Transverse colon (tissue), 4 donors: Measurements from ENCODE around the gene BCAM. TPM values are rescaled to one million over a fixed set of nuclear protein-coding genes. Genes with fewer than 3 reads are reported as not detected.

Source experiments
- DNase-seq: peaks from one replicate; pipeline ENCODE4 v3.0.0-alpha.2; 2019
- H3K27ac ChIP-seq, 4 donors: fragments of 200-600 bp; sonication (generic); 2 replicates each; pipeline ENCODE4 v1.5.1; 2016 to 2018; ENCODE audit warnings: inconsistent platforms in 4 of 4
- H3K27me3 ChIP-seq: fragments of 200-600 bp; sonication (generic); 2 replicates; pipeline ENCODE4 v1.5.1; 2017; ENCODE audit warnings: inconsistent platforms
- H3K36me3 ChIP-seq, 4 donors: fragments of 200-600 bp; sonication (generic); 2 replicates each; pipeline ENCODE4 v1.5.1; 2017 to 2019; ENCODE audit warnings: inconsistent platforms in 4 of 4
- H3K4me1 ChIP-seq, 4 donors: fragments of 200-600 bp; sonication (generic); 2 replicates each; pipeline ENCODE4 v1.5.1; 2017 to 2020; ENCODE audit warnings: inconsistent platforms in 4 of 4
- H3K4me3 ChIP-seq, 4 donors: fragments of 200-600 bp; sonication (generic); 1 replicate in 1 of 4; 2 replicates in 3 of 4; pipeline versions ENCODE4 v1.5.1 to v1.6.1; 2017 to 2019; ENCODE audit warnings: inconsistent platforms in 4 of 4
- H3K9me3 ChIP-seq, 2 donors: fragments of 200-600 bp; sonication (generic); 2 replicates each; pipeline ENCODE4 v1.5.1; 2017 to 2019; ENCODE audit warnings: inconsistent platforms in 2 of 2
- EP300 ChIP-seq: sonication (generic); formaldehyde crosslinking; IDR thresholded peaks from one replicate; pipeline ENCODE4 v1.6.1; 2017; ENCODE audit warnings: antibody characterized with exemption, low read depth
- POLR2A ChIP-seq: fragments of 450-650 bp; IDR thresholded peaks from one replicate; pipeline ENCODE4 v1.6.1; 2016; ENCODE audit warnings: antibody characterized with exemption, mild to moderate bottlenecking, moderate library complexity
- POLR2AphosphoS5 ChIP-seq, 3 donors: sonication (generic); formaldehyde crosslinking; IDR thresholded peaks; one replicate each; pipeline ENCODE4 v1.6.1; 2016; ENCODE audit warnings: antibody characterized with exemption in 3 of 3
- WGBS, 2 donors: methylation state at CpG; one replicate each; pipeline ENCODE4 v1.1.5; 2018; ENCODE audit warnings: low coverage in 1 of 2; 5-methylcytosine and 5-hydroxymethylcytosine counted together
- in situ Hi-C, 4 donors: fragments of 200-750 bp; cut with MboI; loops; one replicate each; pipeline versions ENCODE4 v1.15.0 to v1.15.1; 2017; ENCODE audit warnings: low sequenced_read_pairs in 3 of 4, low pct_ligation_motif_present in 1 of 4, low pct_unique_long_range_greater_than_20kb in 1 of 4
- intact Hi-C: fragments of 100-400 bp; cut with DNase I; formaldehyde crosslinking; loops from one replicate; pipeline ENCODE4 v1.15.1; 2023; ENCODE audit warnings: low total_unique reads
- total RNA-seq, 4 donors: library from RNA; depleted of rRNA; stranded (reverse); fragments of >200 nt; gene quantifications; one replicate each; pipeline ENCODE4 v1.1.0, GENCODE V29; 2016
- TF ChIP-seq, protein P1 (sequence below), 5 experiments: fragments of 200-600 bp in 3 of 5; fragments of 450-650 bp in 2 of 5; sonication (generic) in 3 of 5; IDR thresholded peaks; 1 replicate in 2 of 5; 2 replicates in 3 of 5; pipeline ENCODE4 v1.5.1; 2016 to 2017; ENCODE audit warnings: antibody characterized with exemption in 5 of 5, inconsistent platforms in 3 of 5, mild to moderate bottlenecking in 2 of 5, moderate library complexity in 1 of 5

Gene BCAM
- total RNA-seq, 4 donors from 2014 or later, result 7.9 to 95.1 (median 23.1) TPM

DNA sequence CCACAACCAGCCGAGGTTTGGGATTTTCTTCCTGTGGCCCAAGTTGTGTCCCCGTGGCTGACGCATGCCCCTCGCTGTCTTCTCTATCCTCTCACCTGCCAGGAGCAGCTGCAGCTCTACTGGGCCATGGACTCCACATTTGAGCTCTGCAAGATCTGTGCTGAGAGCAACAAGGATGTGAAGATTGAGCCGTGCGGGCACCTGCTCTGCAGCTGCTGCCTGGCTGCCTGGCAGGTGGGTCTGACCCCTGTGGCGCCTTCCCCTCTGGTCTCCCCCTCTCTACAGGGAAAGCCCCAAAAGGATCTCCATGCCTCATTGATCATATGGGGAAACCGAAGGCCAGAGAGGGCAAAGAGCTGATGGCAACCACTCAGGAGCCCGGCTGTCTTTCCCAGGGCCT, 16.6 kb upstream of the BCAM start:
- H3K4me3 ChIP-seq, result no peak overlapping the region
- H3K27me3 ChIP-seq, result no peaks in the 10 kb centered on the region
- WGBS, 2 donors, result 83% methylated on average over 9 of the region's 9 CpGs; no CpG with 5 or more reads in 1 of the 2 donors
- H3K27ac ChIP-seq, result no peak overlapping the region
- intact Hi-C loops (no loop called here), in situ Hi-C loops (loop anchor here in 1 of 4 donors (25.0 kb wide), 1 partner anchor 205 kb away; no protein-coding TSS in a partner anchor)
- TF ChIP-seq POLR2A (no peak), EP300 (no peak), POLR2AphosphoS5 (IDR thresholded peaks at IDR 0.05) (no peak)
- TF ChIP-seq, protein P1, sequence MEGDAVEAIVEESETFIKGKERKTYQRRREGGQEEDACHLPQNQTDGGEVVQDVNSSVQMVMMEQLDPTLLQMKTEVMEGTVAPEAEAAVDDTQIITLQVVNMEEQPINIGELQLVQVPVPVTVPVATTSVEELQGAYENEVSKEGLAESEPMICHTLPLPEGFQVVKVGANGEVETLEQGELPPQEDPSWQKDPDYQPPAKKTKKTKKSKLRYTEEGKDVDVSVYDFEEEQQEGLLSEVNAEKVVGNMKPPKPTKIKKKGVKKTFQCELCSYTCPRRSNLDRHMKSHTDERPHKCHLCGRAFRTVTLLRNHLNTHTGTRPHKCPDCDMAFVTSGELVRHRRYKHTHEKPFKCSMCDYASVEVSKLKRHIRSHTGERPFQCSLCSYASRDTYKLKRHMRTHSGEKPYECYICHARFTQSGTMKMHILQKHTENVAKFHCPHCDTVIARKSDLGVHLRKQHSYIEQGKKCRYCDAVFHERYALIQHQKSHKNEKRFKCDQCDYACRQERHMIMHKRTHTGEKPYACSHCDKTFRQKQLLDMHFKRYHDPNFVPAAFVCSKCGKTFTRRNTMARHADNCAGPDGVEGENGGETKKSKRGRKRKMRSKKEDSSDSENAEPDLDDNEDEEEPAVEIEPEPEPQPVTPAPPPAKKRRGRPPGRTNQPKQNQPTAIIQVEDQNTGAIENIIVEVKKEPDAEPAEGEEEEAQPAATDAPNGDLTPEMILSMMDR (IDR thresholded peaks at IDR 0.05), result no peak
- H3K36me3 ChIP-seq, result peaks cover 0 to 5% (median 0%) of the 10 kb centered on the region in 4 donors
- no peak for DNase-seq
- H3K9me3 ChIP-seq, result no peaks in the 10 kb centered on the region
- H3K4me1 ChIP-seq, result peaks cover 0 to 6% (median 0%) of the 10 kb centered on the region in 4 donors

DNA sequence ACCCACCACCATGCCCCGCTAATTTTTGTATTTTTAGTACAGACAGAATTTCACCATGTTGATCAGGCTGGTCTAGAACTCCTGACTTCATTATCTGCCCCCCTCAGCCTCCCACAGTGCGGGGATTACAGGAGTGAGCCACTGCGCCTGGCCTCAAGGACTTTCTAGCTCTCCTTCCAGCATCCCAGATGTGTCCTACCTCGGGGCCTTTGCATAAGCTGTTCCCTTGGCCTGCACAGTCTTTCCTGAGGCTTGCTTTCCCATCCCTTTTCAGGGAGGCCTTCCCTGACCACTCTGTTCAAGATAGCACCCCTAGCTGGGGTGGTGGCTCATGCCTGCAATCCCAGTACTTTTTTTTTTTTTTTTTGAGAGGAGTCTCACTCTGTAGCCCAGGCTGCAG, 14.3 kb upstream of the BCAM start:
- intact Hi-C loops, result no loop called here

DNA sequence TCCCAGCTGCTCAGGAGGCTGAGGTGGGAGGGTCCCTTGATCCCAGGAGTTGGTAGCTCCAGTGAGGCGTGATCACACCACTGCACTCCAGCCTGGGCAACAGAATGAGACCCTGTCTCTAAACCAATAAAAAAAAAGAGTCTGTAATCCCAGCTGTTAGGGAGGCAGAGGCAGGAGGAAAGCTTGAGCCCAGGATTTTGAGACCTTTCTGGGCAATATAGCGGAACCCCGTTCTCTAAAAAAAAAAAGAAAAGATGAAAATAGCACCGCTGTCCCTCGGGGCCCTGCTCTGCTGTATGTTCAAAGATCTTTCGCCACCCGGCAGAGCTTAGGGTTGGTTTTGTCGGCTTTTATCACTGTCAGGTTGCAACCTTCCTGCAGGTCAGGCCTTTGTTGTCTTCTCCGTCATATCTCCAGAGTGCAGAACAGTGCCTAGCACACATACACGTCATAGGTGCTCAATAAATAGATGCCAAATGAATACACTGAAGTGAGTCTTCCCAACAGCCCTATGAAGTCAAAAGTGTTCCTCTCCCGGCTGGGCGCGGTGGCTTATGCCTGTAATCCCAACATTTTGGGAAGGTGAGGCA, 13.4 kb upstream of the BCAM start:
- TF ChIP-seq EP300 (no peak), POLR2A (no peak), POLR2AphosphoS5 (IDR thresholded peaks at IDR 0.05) (no peak)
- TF ChIP-seq, protein P1 (IDR thresholded peaks at IDR 0.05), result no peak
- H3K9me3 ChIP-seq, result no peaks in the 10 kb centered on the region
- intact Hi-C loops (no loop called here), in situ Hi-C loops (loop anchor here in 2 of 4 donors (5.0 to 25.0 kb wide), 2 partner anchors 47 to 208 kb away; no protein-coding TSS in a partner anchor)
- no peak overlapping the region for H3K27ac ChIP-seq
- peaks cover 0 to 5% (median 0%) of the 10 kb centered on the region in 4 donors for H3K36me3 ChIP-seq
- no peaks in the 10 kb centered on the region for H3K27me3 ChIP-seq
- no peak for DNase-seq
- no peak overlapping the region for H3K4me3 ChIP-seq
- 90 to 93% methylated on average over 5 to 13 of the region's 13 CpGs for WGBS, 2 donors
- H3K4me1 ChIP-seq, result peaks cover 0 to 10% (median 0%) of the 10 kb centered on the region in 4 donors

More for the DNA sequence above, 14.3 kb upstream of the BCAM start:
- in situ Hi-C loops, result loop anchor here in 2 of 4 donors (5.0 to 25.0 kb wide), 2 partner anchors 48 to 207 kb away; no protein-coding TSS in a partner anchor
- no peaks in the 10 kb centered on the region for H3K27me3 ChIP-seq
- TF ChIP-seq POLR2A (no peak), EP300 (no peak), POLR2AphosphoS5 (IDR thresholded peaks at IDR 0.05) (no peak)
- TF ChIP-seq, protein P1 (IDR thresholded peaks at IDR 0.05), result no peak
- H3K9me3 ChIP-seq, result no peaks in the 10 kb centered on the region
- H3K4me1 ChIP-seq, result peaks cover 0 to 6% (median 0%) of the 10 kb centered on the region in 4 donors
- WGBS, 2 donors, result 85 to 100% methylated on average over 1 to 4 of the region's 4 CpGs
- DNase-seq, result no peak
- no peak overlapping the region for H3K4me3 ChIP-seq
- H3K36me3 ChIP-seq, result peaks cover 0 to 5% (median 0%) of the 10 kb centered on the region in 4 donors
- H3K27ac ChIP-seq, result no peak overlapping the region

DNA sequence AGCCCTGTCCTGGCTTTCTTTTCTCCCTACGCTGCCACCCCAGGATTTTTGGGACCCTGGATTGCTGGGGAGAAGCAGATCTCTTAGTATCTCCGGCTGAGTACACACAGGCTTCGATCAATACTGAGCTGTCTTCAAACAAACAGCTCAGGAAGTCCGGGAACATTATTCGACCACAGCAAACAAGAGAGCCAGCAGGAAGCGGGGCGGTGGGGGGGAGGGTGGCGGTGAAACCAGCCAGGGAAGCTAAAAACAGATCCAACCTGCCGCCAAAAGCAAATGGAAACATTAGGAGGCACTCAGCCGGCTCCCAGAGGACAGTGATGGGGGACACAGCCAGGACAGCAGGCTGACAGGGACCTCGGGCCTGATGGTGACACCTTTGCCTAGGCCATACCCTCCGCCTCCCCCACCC, 12.2 kb upstream of the BCAM start:
- peak overlapping the region in 1 of 4 donors; percentile 51 for H3K27ac ChIP-seq
- DNase-seq, result no peak
- intact Hi-C loops, result no loop called here
- no peak overlapping the region for H3K4me3 ChIP-seq
- WGBS, 2 donors, result 62% methylated on average over 12 of the region's 12 CpGs; no CpG with 5 or more reads in 1 of the 2 donors
- in situ Hi-C loops, result loop anchor here in 2 of 4 donors (5.0 to 25.0 kb wide), 2 partner anchors 46 to 209 kb away; no protein-coding TSS in a partner anchor
- no peaks in the 10 kb centered on the region for H3K27me3 ChIP-seq
- peaks cover 0 to 5% (median 0%) of the 10 kb centered on the region in 4 donors for H3K36me3 ChIP-seq
- TF ChIP-seq POLR2AphosphoS5 (IDR thresholded peaks at IDR 0.05) (no peak), EP300 (no peak), POLR2A (no peak)
- TF ChIP-seq, protein P1 (IDR thresholded peaks at IDR 0.05), result no peak
- H3K9me3 ChIP-seq, result no peaks in the 10 kb centered on the region
- peaks cover 0 to 10% (median 0%) of the 10 kb centered on the region in 4 donors for H3K4me1 ChIP-seq
